HG03196 (cell line): ENCODE measurements around the gene CD44.

Experiments used
- ATAC-seq: cut with Tn5 transposase; IDR thresholded peaks from one replicate; pipeline ENCODE4 v1.9.1; 2021; ENCODE audit not compliant: unreplicated experiment

The CD44 gene

GRCh38 chr11:35111161-35112055 is 27.6 kb upstream of the CD44 start:
- ATAC-seq, result no peak

DNA sequence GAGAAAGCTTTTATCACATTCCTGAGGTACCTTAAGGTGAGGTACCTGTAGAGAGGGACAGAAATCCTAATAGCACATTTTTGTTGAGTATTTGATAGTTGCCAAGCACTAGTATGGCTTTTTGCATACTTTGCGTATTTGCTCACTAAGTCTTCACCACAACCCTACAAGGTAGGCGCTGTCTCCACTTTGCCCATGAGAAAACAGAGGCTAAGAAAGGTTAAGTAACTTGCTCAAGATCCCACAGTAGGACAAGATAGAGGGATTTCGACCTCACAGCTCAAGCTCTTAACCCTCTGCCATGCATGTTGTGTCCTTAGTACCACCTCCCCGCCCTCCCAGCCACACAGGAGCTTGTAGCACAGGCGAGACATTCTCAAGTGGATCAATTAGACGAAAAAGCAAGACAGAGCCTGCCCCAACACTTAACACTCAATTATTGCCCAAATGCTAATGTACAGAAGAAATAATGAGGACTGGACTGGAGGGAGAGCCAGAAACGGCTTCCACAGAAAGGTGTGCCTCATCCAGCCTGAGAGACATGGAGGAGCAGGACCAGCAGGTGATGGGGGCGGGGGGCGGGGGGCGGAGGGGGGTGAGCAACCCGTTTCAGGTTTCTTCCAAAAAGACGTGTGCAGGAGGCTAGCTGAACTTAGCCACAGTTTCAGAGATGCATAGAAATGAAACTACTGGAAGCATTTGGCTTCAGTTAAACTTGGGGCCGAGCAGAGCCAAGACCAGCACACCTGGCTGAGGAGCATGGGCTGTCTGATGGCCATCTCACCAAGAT is 26.7 kb upstream of the CD44 start:
- ATAC-seq, result no peak

GRCh38 chr11:35112846-35113105 is 26.2 kb upstream of the CD44 start:
- ATAC-seq, result no peak

GRCh38 chr11:35114906-35115687 is 23.9 kb upstream of the CD44 start:
- no peak for ATAC-seq

DNA sequence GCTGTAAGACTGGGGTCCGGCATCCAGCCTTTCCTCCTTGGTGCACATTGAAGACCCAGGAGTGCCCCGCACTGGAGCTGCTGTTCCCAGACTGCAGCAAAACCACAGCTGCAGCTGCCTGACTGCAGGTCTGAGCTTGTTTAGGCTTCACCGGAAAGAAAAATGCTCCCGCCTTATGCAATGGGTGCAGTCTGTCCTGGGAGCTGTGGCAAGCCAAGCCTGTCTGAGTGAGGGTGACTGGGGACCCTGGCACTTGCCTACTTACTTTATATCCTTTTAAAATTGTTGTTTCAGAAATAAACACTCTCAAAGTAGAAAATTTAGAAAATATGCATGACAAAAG is 23.3 kb upstream of the CD44 start:
- no peak for ATAC-seq

DNA sequence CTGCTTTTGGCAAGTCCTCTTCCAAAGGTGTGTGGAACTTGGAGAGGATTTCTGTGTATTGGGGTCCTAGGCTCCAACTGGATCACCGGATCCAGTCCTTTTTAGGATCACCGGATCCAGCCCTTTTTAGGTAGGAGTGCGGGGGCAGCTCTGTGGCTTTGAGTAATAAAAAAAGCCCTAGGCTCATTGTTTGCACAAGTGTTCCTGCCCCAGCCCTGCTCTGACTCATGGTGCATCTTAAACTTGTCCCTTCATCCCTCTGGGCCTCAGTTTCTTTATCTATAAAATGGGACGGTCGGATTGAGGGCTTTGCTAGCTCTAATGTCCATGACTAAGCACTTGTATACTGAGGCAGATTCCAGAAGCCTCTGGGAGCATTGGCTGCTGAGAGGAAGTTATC is 22.7 kb upstream of the CD44 start:
- no peak for ATAC-seq

- ATAC-seq, result no peak
Observed at GRCh38 chr11:35116762-35117640, 22.0 kb upstream of the CD44 start.

DNA sequence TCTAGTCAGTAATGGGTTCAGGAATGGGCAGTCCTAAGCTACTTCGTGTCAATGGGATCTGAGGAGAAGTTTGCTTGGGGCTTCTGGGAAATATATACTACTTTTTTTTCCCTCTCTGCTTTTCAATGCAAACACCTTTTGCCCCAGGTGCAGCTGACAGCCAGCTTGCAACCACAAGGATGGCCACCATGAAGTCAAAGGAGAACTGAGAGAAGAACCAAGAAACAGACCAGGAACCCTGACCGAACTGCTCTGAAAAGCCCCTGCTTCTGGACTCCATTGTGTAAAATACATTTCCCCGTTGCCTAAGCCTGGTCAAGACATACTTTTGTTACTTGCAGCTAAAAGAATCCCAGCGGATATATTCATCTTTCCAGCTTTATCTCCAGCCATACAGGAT is 20.1 kb upstream of the CD44 start:
- peak; percentile 71 for ATAC-seq

- ATAC-seq, result no peak
Observed at GRCh38 chr11:35121326-35121865, 17.6 kb upstream of the CD44 start.

- no peak for ATAC-seq
Observed at GRCh38 chr11:35122308-35122707, 16.7 kb upstream of the CD44 start.

- ATAC-seq, result peak; percentile 75
Observed at GRCh38 chr11:35126000-35126878, 12.7 kb upstream of the CD44 start.

GRCh38 chr11:35126879-35127581 is 11.9 kb upstream of the CD44 start:
- peak; percentile 28 for ATAC-seq

DNA sequence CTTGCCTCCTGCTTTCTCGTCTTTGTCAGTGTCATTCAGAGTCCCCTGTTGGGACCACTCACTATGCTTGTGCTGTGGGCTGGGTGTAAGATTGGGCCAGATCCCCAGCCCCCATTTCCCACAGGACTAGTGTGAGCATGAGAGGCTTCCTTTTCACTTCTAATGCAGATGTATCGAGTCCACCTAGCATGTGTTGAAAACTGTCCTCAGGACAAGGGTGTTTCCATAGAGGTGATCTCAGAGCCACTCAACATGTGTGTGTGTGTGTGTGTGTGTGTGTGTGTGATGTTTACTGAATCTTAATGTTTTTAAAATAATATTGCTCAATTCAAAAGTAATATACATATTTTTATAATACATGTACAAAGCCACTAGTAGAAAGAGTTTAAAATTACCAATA is 11.4 kb upstream of the CD44 start:
- no peak for ATAC-seq

- no peak for ATAC-seq
Observed at GRCh38 chr11:35131094-35131493, 7.9 kb upstream of the CD44 start.

- no peak for ATAC-seq
Observed at GRCh38 chr11:35131886-35132285, 7.1 kb upstream of the CD44 start.

DNA sequence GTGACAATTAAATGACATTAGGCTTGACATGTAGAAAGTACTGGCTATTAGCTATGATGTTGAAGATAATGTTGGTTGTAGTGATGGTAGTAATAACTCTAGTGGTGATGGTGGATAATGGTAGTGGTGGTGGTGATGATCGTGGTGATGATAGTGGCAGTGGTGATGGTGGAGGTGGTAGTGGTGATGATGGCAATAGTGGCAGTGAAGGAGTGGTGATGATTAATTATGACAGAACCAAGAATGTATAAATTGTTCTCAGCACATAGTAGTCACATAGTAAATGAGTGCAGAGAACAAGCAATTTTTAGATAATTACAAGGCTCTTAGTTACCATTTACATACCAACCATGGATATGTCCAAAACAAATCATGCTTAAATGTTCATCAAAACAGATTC is 5.3 kb upstream of the CD44 start:
- no peak for ATAC-seq

DNA sequence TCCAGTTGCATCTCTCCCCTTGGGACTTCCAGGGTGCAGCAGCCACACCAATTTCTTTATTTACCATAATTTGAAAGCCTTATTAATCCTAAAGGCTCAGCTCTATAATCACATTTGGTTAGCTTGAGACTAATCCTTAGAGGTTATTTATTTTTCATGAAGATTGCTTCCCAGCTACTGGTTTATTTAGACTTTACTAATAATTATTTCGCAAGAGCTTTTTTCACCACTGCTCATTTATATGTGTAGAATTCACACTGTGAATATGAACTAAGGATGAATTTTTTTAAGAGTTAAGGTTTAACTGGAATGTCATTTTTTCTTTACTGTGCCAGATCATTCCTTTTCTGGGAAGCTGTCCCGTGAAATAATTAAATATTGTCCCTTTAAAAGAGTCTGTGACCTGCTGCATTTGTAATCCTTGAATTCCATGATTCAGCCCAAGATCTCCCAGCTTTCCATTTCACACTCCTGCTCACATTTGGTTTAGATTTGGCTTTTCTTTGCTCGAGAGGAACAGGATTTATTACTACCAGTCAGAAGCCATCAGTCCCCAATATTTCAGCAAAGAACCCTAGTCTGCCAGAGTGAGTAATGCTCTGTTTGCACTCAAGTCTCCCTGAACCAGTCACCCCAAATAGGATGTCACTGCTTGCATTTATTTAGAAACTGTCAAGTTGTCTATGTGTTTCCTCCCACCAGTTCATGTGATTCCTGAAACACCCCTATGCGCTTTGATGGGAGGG is 4.4 kb upstream of the CD44 start:
- ATAC-seq, result no peak

- no peak for ATAC-seq
Observed at GRCh38 chr11:35135222-35135621, 3.7 kb upstream of the CD44 start.
